Right lobe of liver (tissue), 4 donors: ENCODE measurements around the gene PSMA5.

Source experiments
- POLR2A ChIP-seq: fragments of 450-650 bp; IDR thresholded peaks from one replicate; pipeline ENCODE4 v1.6.1; 2017; ENCODE audit warnings: antibody characterized with exemption, mild to moderate bottlenecking
- TF ChIP-seq, protein P1 (sequence below), 4 donors: fragments of 200-600 bp in 3 of 4; fragments of 450-650 bp in 1 of 4; IDR thresholded peaks; one replicate each; pipeline versions ENCODE4 v1.5.1 to v1.8.0; 2016 to 2022; ENCODE audit warnings: antibody characterized with exemption in 4 of 4, mild to moderate bottlenecking in 2 of 4
- donor health status: DM: no; HTN: no; CAD: no.
- donor health status: DM: no; HTN: no; CAD: no.
- donor health status: DM: no; HTN: yes; CAD: no.

DNA sequence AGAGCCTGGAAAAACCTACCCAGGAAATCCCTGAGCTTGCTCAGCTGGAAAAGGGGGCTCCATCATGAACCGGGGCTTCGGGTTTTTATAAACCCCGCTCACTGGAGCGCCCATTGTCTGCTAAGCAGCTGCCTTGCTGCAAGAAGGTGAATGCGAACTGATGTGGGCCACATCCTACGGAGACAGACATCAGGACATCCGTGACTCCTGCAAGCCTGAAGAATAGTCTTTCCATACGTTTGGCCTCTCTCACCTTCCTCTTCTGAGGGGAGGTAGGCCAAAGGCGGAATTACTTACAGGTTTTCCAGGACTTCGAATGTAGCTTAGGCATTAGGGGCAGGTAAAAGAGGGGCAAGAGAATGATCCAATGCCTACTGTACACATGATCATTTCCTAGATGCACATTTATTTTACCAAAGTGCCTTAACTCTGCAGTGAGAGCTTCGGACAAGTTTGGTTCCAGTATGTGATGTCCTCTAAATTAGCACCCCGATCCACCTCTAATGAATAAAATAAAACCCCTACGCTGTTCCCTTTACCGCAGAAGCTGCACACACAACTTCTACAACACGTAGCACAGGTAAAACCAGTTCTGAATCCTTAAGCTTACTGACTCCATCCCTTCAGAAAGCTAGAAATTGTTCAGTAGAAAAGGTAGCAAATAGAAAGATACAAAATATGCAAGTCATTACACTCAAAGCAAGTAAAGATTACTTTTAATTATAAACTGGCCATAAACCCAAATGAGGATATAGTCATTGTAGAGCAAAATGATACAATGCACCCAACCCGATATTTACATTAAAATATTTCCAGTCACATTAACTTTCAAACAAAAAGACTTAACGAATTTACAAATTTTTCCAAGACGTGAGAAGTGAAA is 27.7 kb downstream of the PSMA5 start:
- TF ChIP-seq, protein P1, sequence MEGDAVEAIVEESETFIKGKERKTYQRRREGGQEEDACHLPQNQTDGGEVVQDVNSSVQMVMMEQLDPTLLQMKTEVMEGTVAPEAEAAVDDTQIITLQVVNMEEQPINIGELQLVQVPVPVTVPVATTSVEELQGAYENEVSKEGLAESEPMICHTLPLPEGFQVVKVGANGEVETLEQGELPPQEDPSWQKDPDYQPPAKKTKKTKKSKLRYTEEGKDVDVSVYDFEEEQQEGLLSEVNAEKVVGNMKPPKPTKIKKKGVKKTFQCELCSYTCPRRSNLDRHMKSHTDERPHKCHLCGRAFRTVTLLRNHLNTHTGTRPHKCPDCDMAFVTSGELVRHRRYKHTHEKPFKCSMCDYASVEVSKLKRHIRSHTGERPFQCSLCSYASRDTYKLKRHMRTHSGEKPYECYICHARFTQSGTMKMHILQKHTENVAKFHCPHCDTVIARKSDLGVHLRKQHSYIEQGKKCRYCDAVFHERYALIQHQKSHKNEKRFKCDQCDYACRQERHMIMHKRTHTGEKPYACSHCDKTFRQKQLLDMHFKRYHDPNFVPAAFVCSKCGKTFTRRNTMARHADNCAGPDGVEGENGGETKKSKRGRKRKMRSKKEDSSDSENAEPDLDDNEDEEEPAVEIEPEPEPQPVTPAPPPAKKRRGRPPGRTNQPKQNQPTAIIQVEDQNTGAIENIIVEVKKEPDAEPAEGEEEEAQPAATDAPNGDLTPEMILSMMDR (IDR thresholded peaks at IDR 0.05) = no peak
- no peak for TF ChIP-seq POLR2A
